Peyer's patch (tissue), 4 donors: ENCODE data around the gene ZNF184. TPM values are rescaled to one million over a fixed set of nuclear protein-coding genes. Genes with fewer than 3 reads are reported as not detected.

ENCODE experiments used
- DNase-seq, 3 donors: peaks; one replicate each; pipeline ENCODE4 v3.0.0-alpha.2; 2017 to 2019
- H3K27ac ChIP-seq, 4 donors: fragments of 200-600 bp; sonication (generic); one replicate each; pipeline ENCODE4 v1.5.1; 2016 to 2019
- H3K27me3 ChIP-seq, 2 donors: fragments of 200-600 bp; sonication (generic); one replicate each; pipeline ENCODE4 v1.5.1; 2019
- H3K36me3 ChIP-seq, 3 donors: fragments of 200-600 bp; sonication (generic); one replicate each; pipeline ENCODE4 v1.5.1; 2016 to 2019
- H3K4me1 ChIP-seq, 4 donors: fragments of 200-600 bp; sonication (generic); one replicate each; pipeline ENCODE4 v1.5.1; 2016 to 2019
- H3K4me3 ChIP-seq, 4 donors: fragments of 200-600 bp; sonication (generic); 1 replicate in 3 of 4; 2 replicates in 1 of 4; pipeline ENCODE4 v1.5.1; 2016 to 2019; ENCODE audit warnings: mild to moderate bottlenecking in 1 of 4
- H3K9me3 ChIP-seq, 4 donors: fragments of 200-600 bp; sonication (generic); one replicate each; pipeline ENCODE4 v1.5.1; 2016 to 2019; ENCODE audit warnings: mild to moderate bottlenecking in 1 of 4
- CTCF ChIP-seq, 6 experiments: fragments of 450-650 bp in 4 of 6; fragments of 200-600 bp in 2 of 6; sonication (generic) in 1 of 6; IDR thresholded peaks; one replicate each; pipeline ENCODE4 v1.5.1; 2017 to 2019; ENCODE audit warnings: antibody characterized with exemption in 6 of 6, mild to moderate bottlenecking in 3 of 6, moderate library complexity in 1 of 6
- POLR2A ChIP-seq, 2 donors: fragments of 450-650 bp; IDR thresholded peaks; one replicate each; pipeline ENCODE4 v1.5.1; 2017; ENCODE audit warnings: antibody characterized with exemption in 2 of 2, mild to moderate bottlenecking in 2 of 2, moderate library complexity in 2 of 2
- total RNA-seq, 4 donors: library from RNA; depleted of rRNA; stranded (reverse); fragments of >200 nt; gene quantifications; one replicate each; pipeline ENCODE4 v1.1.0, GENCODE V29; 2016

ZNF184 gene
- total RNA-seq, 4 donors from 2014 or later: 4.9 to 6.8 (median 5.8) TPM

- TF ChIP-seq CTCF (IDR thresholded peaks at IDR 0.05) (no peak), POLR2A (IDR thresholded peaks at IDR 0.05) (no peak)
- no peaks in the 10 kb centered on the region for H3K27me3 ChIP-seq
- H3K9me3 ChIP-seq: no peaks in the 10 kb centered on the region
- H3K4me3 ChIP-seq: peak overlapping the region in 1 of 4 donors; percentile 75
- peaks cover 0 to 12% (median 0%) of the 10 kb centered on the region in 4 donors for H3K4me1 ChIP-seq
- H3K27ac ChIP-seq: peak overlapping the region in 2 of 4 donors; percentile 89 to 98
- H3K36me3 ChIP-seq: no peaks in the 10 kb centered on the region
- DNase-seq: no peak
Observed at GRCh38 chr6:27477318-27478013, 4.6 kb upstream of the ZNF184 start.

- H3K9me3 ChIP-seq: no peaks in the 10 kb centered on the region
- H3K4me1 ChIP-seq: peaks cover 0 to 24% (median 3%) of the 10 kb centered on the region in 4 donors
- H3K27me3 ChIP-seq: no peaks in the 10 kb centered on the region
- no peaks in the 10 kb centered on the region for H3K36me3 ChIP-seq
- DNase-seq: no peak
- H3K27ac ChIP-seq: no peak overlapping the region
- TF ChIP-seq CTCF (IDR thresholded peaks at IDR 0.05) (no peak), POLR2A (IDR thresholded peaks at IDR 0.05) (no peak)
- H3K4me3 ChIP-seq: no peak overlapping the region
Observed at GRCh38 chr6:27476090-27476489, 3.2 kb upstream of the ZNF184 start.

- H3K27ac ChIP-seq: no peak overlapping the region
- TF ChIP-seq CTCF (IDR thresholded peaks at IDR 0.05): no peak
- no peak for TF ChIP-seq POLR2A (IDR thresholded peaks at IDR 0.05)
Observed at GRCh38 chr6:27474672-27475071, 1.8 kb upstream of the ZNF184 start.

DNA sequence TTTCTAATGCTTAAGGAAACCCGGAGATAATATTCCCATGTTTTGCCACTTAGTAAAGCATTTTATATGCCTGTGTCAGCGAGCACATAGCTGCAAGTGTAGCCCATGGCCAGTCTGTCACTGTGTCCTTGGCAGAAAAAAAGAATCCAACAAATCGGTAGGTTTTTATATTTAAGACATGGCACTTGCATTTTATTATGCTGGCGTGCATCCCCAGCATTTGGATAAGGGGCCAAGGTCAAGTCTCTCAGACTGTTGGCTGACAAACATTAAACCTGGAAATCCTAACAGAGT lies 1.2 kb upstream of the ZNF184 start:
- TF ChIP-seq POLR2A (IDR thresholded peaks at IDR 0.05): no peak
- TF ChIP-seq CTCF (IDR thresholded peaks at IDR 0.05): no peak
- peak overlapping the region in 1 of 4 donors; percentile 77 for H3K4me3 ChIP-seq
- no peak for DNase-seq

More at GRCh38 chr6:27474672-27475071, 1.8 kb upstream of the ZNF184 start:
- no peak for DNase-seq
- Histone ChIP-seq H3K9me3 (no peaks in the 10 kb centered on the region), H3K4me3 (no peak overlapping the region), H3K36me3 (peaks cover 0 to under 1% (median 0%) of the 10 kb centered on the region in 3 donors), H3K27me3 (no peaks in the 10 kb centered on the region), H3K4me1 (peaks cover 0 to 27% (median 3%) of the 10 kb centered on the region in 4 donors)

DNA sequence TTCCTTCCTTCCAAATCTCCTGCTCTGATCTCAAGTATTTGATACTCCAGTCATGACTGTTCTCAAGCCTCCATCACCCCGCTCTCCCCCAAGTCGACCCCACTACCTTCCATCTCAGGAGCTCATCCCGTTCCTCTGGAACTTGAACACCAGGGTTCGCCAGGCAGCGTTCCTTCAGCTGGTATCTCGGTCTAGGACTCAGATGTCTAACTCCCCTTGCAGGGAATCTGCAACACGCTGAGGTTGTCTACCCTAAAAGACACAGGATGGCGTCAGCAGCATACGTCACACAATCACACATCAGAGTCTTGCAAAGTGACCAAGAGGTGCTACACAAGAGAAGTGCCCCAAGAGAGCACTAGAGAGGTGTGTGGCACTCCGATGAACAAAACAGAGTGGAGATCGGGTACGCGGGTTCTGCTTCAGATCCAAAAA lies 706 bp downstream of the ZNF184 start:
- H3K36me3 ChIP-seq: peaks cover 0 to 21% (median 0%) of the 10 kb centered on the region in 3 donors
- TF ChIP-seq CTCF (IDR thresholded peaks at IDR 0.05): no peak
- TF ChIP-seq POLR2A (IDR thresholded peaks at IDR 0.05): no peak
- H3K4me1 ChIP-seq: peaks cover 0 to 15% (median 3%) of the 10 kb centered on the region in 4 donors
- peak overlapping the region; percentile 63 to 78 (median 73) for H3K4me3 ChIP-seq
- no peaks in the 10 kb centered on the region for H3K27me3 ChIP-seq
- no peaks in the 10 kb centered on the region for H3K9me3 ChIP-seq
- H3K27ac ChIP-seq: peak overlapping the region; percentile 86 to 94 (median 90)
- peak in 2 of 3 donors; percentile 74 to 81 for DNase-seq

More for the DNA sequence above, 1.2 kb upstream of the ZNF184 start:
- no peaks in the 10 kb centered on the region for H3K27me3 ChIP-seq
- no peak overlapping the region for H3K27ac ChIP-seq
- H3K36me3 ChIP-seq: peaks cover 0 to 6% (median 0%) of the 10 kb centered on the region in 3 donors
- H3K4me1 ChIP-seq: peaks cover 0 to 27% (median 3%) of the 10 kb centered on the region in 4 donors
- H3K9me3 ChIP-seq: no peaks in the 10 kb centered on the region
